GM18873 (cell line): Measurements from ENCODE around the gene C1orf232.

Experiments
- ATAC-seq: cut with Tn5 transposase; IDR thresholded peaks from one replicate; pipeline ENCODE4 v1.9.1; 2021; ENCODE audit warnings: mild to moderate bottlenecking, moderate library complexity, moderate number of reproducible peaks; ENCODE audit not compliant: unreplicated experiment, low FRiP score

Gene C1orf232

GRCh38 chr1:26126321-26127084 lies 42.3 kb downstream of the C1orf232 start:
- ATAC-seq, result no peak

GRCh38 chr1:26125946-26126320 lies 42.8 kb downstream of the C1orf232 start:
- no peak for ATAC-seq

- no peak for ATAC-seq
Observed at GRCh38 chr1:26125382-26125781, 43.4 kb downstream of the C1orf232 start.

- ATAC-seq, result no peak
Observed at GRCh38 chr1:26124418-26125331, 44.1 kb downstream of the C1orf232 start.

- ATAC-seq, result no peak
Observed at GRCh38 chr1:26122988-26123973, 45.5 kb downstream of the C1orf232 start.

GRCh38 chr1:26121854-26122773 lies 46.6 kb downstream of the C1orf232 start:
- no peak for ATAC-seq

- no peak for ATAC-seq
Observed at GRCh38 chr1:26119892-26120608, 48.7 kb downstream of the C1orf232 start.

- no peak for ATAC-seq
Observed at GRCh38 chr1:26114165-26114927, 54.4 kb downstream of the C1orf232 start.
